LNCAP (cell line): ENCODE measurements around the gene CCNT1.

Experiments used
- TF ChIP-seq, protein P1 (sequence below): fragments of 450-650 bp; IDR thresholded peaks from 2 replicates; pipeline ENCODE4 v1.5.1; 2017; ENCODE audit warnings: mild to moderate bottlenecking

CCNT1 gene

DNA sequence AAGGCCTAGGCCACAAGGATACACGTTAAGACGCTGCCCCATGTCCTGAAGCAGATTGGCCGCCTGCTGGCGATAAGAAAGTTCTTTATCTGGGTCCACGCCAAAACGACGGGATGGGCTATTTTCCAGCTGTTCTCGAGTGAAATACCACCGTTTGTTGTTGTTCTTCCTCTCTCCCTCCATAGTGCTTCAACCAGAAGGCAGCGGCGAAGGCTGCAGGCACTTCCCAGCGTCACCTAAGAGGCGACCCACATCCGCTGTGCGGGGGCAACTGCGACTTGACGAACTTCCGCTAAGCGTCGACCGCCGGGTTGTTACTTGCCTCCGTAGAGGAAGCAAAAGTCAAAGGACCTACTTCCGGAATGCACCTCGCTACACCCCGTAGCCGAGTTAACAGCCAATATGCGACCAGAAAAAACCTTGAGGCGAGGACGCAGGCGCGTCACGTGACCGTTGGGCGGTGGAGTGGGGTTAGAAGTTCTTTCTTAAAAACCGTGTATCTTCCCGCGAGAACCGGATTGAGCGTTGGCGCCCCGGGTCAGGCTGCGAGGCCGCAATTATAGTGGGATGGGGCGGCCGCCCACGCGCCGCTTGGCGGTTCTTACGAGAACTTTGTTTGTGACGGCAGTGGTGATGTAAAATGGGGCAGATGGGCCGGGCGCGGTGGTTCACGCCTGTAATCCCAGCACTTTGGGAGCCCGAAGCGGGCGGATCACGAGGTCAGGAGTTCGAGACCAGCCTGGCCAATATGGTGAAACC lies at the start of gene CCNT1:
CCNT1 (minus strand) TSS at position 215 of the 759 bp plus-strand sequence; CDS start at position 183, 32 bp downstream.
- TF ChIP-seq, protein P1, sequence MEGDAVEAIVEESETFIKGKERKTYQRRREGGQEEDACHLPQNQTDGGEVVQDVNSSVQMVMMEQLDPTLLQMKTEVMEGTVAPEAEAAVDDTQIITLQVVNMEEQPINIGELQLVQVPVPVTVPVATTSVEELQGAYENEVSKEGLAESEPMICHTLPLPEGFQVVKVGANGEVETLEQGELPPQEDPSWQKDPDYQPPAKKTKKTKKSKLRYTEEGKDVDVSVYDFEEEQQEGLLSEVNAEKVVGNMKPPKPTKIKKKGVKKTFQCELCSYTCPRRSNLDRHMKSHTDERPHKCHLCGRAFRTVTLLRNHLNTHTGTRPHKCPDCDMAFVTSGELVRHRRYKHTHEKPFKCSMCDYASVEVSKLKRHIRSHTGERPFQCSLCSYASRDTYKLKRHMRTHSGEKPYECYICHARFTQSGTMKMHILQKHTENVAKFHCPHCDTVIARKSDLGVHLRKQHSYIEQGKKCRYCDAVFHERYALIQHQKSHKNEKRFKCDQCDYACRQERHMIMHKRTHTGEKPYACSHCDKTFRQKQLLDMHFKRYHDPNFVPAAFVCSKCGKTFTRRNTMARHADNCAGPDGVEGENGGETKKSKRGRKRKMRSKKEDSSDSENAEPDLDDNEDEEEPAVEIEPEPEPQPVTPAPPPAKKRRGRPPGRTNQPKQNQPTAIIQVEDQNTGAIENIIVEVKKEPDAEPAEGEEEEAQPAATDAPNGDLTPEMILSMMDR = 0 out of 2 replicates have a peak, but pooled peaks have one; percentile 6

DNA sequence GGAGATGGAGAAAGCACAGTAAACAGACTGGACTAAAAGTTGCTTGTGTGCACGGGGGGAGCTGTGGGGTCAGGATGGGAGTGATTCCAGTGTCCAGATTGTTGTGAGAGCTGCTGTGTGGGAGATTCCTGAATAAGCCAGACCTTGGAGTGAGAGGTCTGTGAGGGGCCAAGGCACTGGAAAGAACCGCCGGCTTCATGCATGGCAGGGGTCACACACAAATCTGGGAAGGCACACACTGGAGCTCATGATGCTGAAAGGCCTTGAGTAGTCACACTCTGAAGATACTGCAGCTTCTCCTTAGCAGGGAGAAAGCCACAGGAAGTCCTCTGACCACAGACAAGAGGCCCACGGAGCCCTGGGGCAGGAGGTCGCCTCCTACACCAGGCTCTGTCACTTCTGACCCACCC lies 49.3 kb upstream of the CCNT1 start:
- TF ChIP-seq, protein P1 = no peak

DNA sequence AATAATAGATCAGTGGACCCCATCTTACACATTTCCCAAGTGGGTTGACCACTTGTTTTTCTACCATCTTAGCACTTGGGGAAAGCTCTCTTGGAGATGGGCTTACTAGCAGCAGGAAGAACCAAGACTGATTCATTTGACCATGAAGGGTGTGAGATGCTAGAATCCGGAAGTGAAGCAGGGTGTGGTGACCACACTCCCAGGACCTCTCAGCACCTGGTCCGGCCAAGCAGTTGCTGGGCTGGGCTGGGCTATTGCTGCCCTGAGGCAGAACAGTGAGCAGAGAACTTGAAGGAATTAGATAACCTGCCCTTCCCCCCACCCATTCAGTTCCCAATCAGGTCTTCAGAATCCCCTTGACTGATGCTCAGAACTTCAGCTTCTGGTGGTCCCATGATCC lies 48.0 kb upstream of the CCNT1 start:
- TF ChIP-seq, protein P1 = no peak

DNA sequence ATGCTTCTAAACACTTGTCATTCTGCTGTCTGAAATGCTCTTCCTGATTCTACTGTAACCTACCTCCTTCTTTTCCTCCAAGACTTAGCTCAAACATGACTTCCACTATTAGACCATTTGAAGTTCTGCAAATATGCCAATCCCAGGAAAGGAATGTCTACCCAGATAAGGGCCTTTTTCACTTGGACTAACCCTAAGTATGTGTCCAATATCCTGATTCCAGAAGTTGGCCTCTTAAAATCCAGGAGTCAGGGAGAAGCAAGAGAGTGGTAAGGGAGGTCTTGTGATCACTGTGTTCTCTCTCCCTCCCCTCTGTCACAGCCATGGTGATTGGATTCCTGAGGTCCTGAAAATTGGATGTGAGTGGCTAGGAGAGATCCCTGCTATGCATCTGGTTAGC lies 42.2 kb upstream of the CCNT1 start:
- TF ChIP-seq, protein P1 = no peak

DNA sequence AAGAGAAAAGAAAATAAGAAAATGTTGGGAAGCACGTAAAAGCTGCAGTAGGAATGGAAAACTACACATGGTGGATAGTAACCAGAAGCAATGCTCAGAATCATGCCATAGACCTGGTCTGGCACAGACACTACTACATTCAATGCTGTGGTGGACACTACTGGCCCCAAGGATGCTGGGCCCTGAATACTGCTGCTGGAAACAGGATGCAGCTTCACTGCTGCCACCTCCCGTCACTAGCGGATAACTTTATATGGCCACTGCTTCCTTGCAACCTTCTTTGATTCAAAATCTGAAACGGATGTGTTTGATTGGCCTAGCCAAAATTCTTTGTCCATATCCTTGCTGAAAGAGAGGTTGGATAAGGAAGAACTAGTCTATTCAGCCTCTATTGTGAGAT lies 41.7 kb upstream of the CCNT1 start:
- TF ChIP-seq, protein P1 = no peak

DNA sequence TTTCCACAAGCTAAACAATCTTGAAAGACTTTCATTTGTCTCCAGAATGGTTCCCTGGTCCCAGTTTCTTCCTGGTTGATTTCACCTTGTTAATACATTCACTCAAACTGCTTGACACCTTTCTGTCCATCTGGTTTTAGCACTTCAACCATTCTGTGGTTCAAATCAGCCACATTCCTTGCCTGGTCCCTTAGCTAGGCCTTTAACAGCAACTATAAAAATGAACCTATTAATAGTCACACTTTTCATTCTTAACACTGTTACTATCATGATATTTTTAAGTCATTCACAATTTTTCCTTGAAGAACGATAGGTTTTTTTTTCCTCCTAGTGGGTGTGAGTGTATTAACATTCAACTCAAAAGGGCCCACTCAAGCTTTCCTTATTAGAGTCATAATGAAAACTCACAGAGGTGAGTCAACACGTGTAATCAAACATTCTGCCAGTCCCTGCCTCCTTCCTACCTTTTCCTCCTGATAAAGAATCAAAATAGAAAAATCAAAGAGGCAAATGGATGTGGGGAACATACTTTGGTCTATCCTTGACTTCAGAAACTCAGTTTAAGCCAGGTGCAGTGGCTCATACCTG lies 34.4 kb upstream of the CCNT1 start:
- TF ChIP-seq, protein P1 = no peak

DNA sequence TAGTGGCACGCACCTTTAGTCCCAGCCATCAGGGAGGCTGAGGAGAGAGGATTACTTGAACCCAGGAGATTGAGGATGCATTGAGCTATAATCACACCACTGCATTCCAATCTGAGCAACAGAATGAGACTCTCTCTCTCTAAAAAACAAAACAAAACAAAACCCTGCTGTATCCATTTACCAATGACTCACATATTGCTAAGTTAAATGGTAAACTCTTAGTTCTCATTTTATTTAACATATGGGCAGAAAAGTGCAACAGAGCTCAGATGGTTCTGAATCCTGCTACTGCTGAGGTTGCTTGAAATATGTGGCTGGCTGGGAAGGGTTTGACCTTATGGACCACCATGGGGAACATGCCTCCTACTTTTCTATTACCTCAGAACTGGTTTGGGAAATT lies 33.7 kb upstream of the CCNT1 start:
- TF ChIP-seq, protein P1 = no peak
